Fibroblast of skin of left quadriceps (primary cell): Measurements from ENCODE around the gene FOXQ1.

ENCODE experiments used
- DNase-seq, 2 experiments: peaks; one replicate each; pipeline ENCODE4 v3.0.0-alpha.2; 2013; ENCODE audit warnings: low read depth in 2 of 2

Gene FOXQ1

DNA sequence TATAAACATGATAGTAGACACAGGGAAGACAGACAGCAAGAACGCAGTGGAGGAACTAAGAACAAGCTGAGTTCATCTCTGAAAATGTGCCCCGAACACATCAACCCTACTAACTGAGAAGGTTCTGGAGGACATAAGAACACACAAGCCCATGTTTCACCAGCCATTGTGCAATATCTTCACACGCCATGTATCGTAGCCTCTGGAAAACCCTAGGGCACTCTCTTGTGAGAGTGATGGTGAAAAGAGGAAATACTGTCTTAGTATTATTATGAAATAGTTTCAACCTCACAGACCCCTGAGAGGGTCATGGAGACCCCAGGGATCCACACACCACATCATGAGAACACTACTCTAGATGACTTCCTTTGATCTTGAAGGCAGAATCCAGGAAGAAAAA, 51.4 kb downstream of the FOXQ1 start:
- no peak for DNase-seq

- DNase-seq = peak; percentile 15
Measured at GRCh38 chr6:1363729-1364572, 52.1 kb downstream of the FOXQ1 start.
